Neural crest cell (in vitro differentiated cells): Measurements from ENCODE around the gene OBSCN. TPM values are rescaled to one million over a fixed set of nuclear protein-coding genes. Genes with fewer than 3 reads are reported as not detected.
"Not testable (repeated sequence)": the region's sequence is repeated elsewhere in the genome, so short reads cannot be mapped to it uniquely, and the experiment has no call there.

Experiments
- DNase-seq: peaks from one replicate; pipeline ENCODE4 v3.0.0; 2021; ENCODE audit warnings: low read depth, mixed read lengths, low spot score
- H3K27ac Mint-ChIP-seq: one replicate; pipeline ENCODE4 v1.8.0; 2021; ENCODE audit warnings: mild to moderate bottlenecking, mixed read lengths; ENCODE audit not compliant: unreplicated experiment
- H3K27me3 Mint-ChIP-seq: 2 replicates; pipeline ENCODE4 v1.8.0; 2021; ENCODE audit warnings: low read depth, mild to moderate bottlenecking, mixed read lengths
- H3K36me3 Mint-ChIP-seq: 2 replicates; pipeline ENCODE4 v1.8.0; 2021; ENCODE audit warnings: low read depth, mild to moderate bottlenecking, mixed read lengths
- H3K4me1 Mint-ChIP-seq: 2 replicates; pipeline ENCODE4 v1.8.0; 2021; ENCODE audit warnings: mixed read lengths
- H3K4me3 Mint-ChIP-seq: one replicate; pipeline ENCODE4 v1.8.0; 2021; ENCODE audit warnings: mild to moderate bottlenecking, mixed read lengths
- H3K9me3 Mint-ChIP-seq: 2 replicates; pipeline ENCODE4 v1.8.0; 2021; ENCODE audit warnings: mixed read lengths
- CTCF ChIP-seq: fragments of 200-600 bp; sonication (generic); conservative IDR thresholded peaks from 2 replicates; pipeline ENCODE4 v1.5.0; 2021; ENCODE audit warnings: antibody characterized with exemption, mild to moderate bottlenecking
- total RNA-seq: library from RNA; stranded (reverse); gene quantifications from 2 replicates; pipeline ENCODE4 v1.2.1, GENCODE V29; 2021

The OBSCN gene
- total RNA-seq, 1 donor from 2014 or later: 40.1 TPM

- no peak overlapping the region for H3K27ac Mint-ChIP-seq
- no peak overlapping the region for H3K4me3 Mint-ChIP-seq
- H3K9me3 Mint-ChIP-seq: no peaks in the 10 kb centered on the region
- no peaks in the 10 kb centered on the region for H3K4me1 Mint-ChIP-seq
- H3K36me3 Mint-ChIP-seq: peaks cover 18% of the 10 kb centered on the region
- DNase-seq: no peak
- no peak for TF ChIP-seq CTCF
- no peaks in the 10 kb centered on the region for H3K27me3 Mint-ChIP-seq
These were observed 56.4 kb downstream of the OBSCN start for GRCh38 chr1:228264090-228264829.

- Mint-ChIP-seq H3K36me3 (peaks cover 18% of the 10 kb centered on the region), H3K4me1 (no peaks in the 10 kb centered on the region), H3K9me3 (no peaks in the 10 kb centered on the region), H3K27me3 (no peaks in the 10 kb centered on the region), H3K27ac (no peak overlapping the region), H3K4me3 (no peak overlapping the region)
- DNase-seq: no peak
- peak; percentile 26 for TF ChIP-seq CTCF
These were observed 57.3 kb downstream of the OBSCN start for GRCh38 chr1:228265167-228265566.

GRCh38 chr1:228267962-228268880 lies 60.4 kb downstream of the OBSCN start:
- Mint-ChIP-seq H3K27me3 (no peaks in the 10 kb centered on the region), H3K4me3 (no peak overlapping the region), H3K36me3 (peaks cover 6% of the 10 kb centered on the region), H3K27ac (no peak overlapping the region), H3K4me1 (no peaks in the 10 kb centered on the region), H3K9me3 (no peaks in the 10 kb centered on the region)
- no peak for TF ChIP-seq CTCF
- DNase-seq: no peak

- no peak for DNase-seq
- Mint-ChIP-seq H3K4me1 (no peaks in the 10 kb centered on the region), H3K9me3 (no peaks in the 10 kb centered on the region), H3K27me3 (no peaks in the 10 kb centered on the region), H3K36me3 (peaks cover 6% of the 10 kb centered on the region), H3K27ac (no peak overlapping the region), H3K4me3 (no peak overlapping the region)
- TF ChIP-seq CTCF: no peak
These were observed 61.0 kb downstream of the OBSCN start for GRCh38 chr1:228268881-228269265.

GRCh38 chr1:228269431-228269830 lies 61.6 kb downstream of the OBSCN start:
- not testable (repeated sequence) for H3K4me3 Mint-ChIP-seq, H3K4me1 Mint-ChIP-seq, H3K36me3 Mint-ChIP-seq, H3K27me3 Mint-ChIP-seq, H3K9me3 Mint-ChIP-seq, H3K27ac Mint-ChIP-seq, DNase-seq

GRCh38 chr1:228270032-228270431 lies 62.2 kb downstream of the OBSCN start:
- no peaks in the 10 kb centered on the region for H3K9me3 Mint-ChIP-seq
- no peak overlapping the region for H3K27ac Mint-ChIP-seq
- no peak overlapping the region for H3K4me3 Mint-ChIP-seq
- H3K27me3 Mint-ChIP-seq: no peaks in the 10 kb centered on the region
- TF ChIP-seq CTCF: no peak
- DNase-seq: no peak
- no peaks in the 10 kb centered on the region for H3K4me1 Mint-ChIP-seq
- H3K36me3 Mint-ChIP-seq: peaks cover 3% of the 10 kb centered on the region
